Transverse colon (tissue), 4 donors: ENCODE results near the gene PPP1R1A. TPM values are rescaled to one million over a fixed set of nuclear protein-coding genes. Genes with fewer than 3 reads are reported as not detected.

Source experiments
- DNase-seq: peaks from one replicate; pipeline ENCODE4 v3.0.0-alpha.2; 2019
- H3K27ac ChIP-seq, 4 donors: fragments of 200-600 bp; sonication (generic); 2 replicates each; pipeline ENCODE4 v1.5.1; 2016 to 2018; ENCODE audit warnings: inconsistent platforms in 4 of 4
- H3K27me3 ChIP-seq: fragments of 200-600 bp; sonication (generic); 2 replicates; pipeline ENCODE4 v1.5.1; 2017; ENCODE audit warnings: inconsistent platforms
- H3K36me3 ChIP-seq, 4 donors: fragments of 200-600 bp; sonication (generic); 2 replicates each; pipeline ENCODE4 v1.5.1; 2017 to 2019; ENCODE audit warnings: inconsistent platforms in 4 of 4
- H3K4me1 ChIP-seq, 4 donors: fragments of 200-600 bp; sonication (generic); 2 replicates each; pipeline ENCODE4 v1.5.1; 2017 to 2020; ENCODE audit warnings: inconsistent platforms in 4 of 4
- H3K4me3 ChIP-seq, 4 donors: fragments of 200-600 bp; sonication (generic); 1 replicate in 1 of 4; 2 replicates in 3 of 4; pipeline versions ENCODE4 v1.5.1 to v1.6.1; 2017 to 2019; ENCODE audit warnings: inconsistent platforms in 4 of 4
- H3K9me3 ChIP-seq, 2 donors: fragments of 200-600 bp; sonication (generic); 2 replicates each; pipeline ENCODE4 v1.5.1; 2017 to 2019; ENCODE audit warnings: inconsistent platforms in 2 of 2
- EP300 ChIP-seq: sonication (generic); formaldehyde crosslinking; IDR thresholded peaks from one replicate; pipeline ENCODE4 v1.6.1; 2017; ENCODE audit warnings: antibody characterized with exemption, low read depth
- POLR2A ChIP-seq: fragments of 450-650 bp; IDR thresholded peaks from one replicate; pipeline ENCODE4 v1.6.1; 2016; ENCODE audit warnings: antibody characterized with exemption, mild to moderate bottlenecking, moderate library complexity
- POLR2AphosphoS5 ChIP-seq, 3 donors: sonication (generic); formaldehyde crosslinking; IDR thresholded peaks; one replicate each; pipeline ENCODE4 v1.6.1; 2016; ENCODE audit warnings: antibody characterized with exemption in 3 of 3
- WGBS, 2 donors: methylation state at CpG; one replicate each; pipeline ENCODE4 v1.1.5; 2018; ENCODE audit warnings: low coverage in 1 of 2; 5-methylcytosine and 5-hydroxymethylcytosine counted together
- in situ Hi-C, 4 donors: fragments of 200-750 bp; cut with MboI; loops; one replicate each; pipeline versions ENCODE4 v1.15.0 to v1.15.1; 2017; ENCODE audit warnings: low sequenced_read_pairs in 3 of 4, low pct_ligation_motif_present in 1 of 4, low pct_unique_long_range_greater_than_20kb in 1 of 4
- intact Hi-C: fragments of 100-400 bp; cut with DNase I; formaldehyde crosslinking; loops from one replicate; pipeline ENCODE4 v1.15.1; 2023; ENCODE audit warnings: low total_unique reads
- total RNA-seq, 4 donors: library from RNA; depleted of rRNA; stranded (reverse); fragments of >200 nt; gene quantifications; one replicate each; pipeline ENCODE4 v1.1.0, GENCODE V29; 2016
- TF ChIP-seq, protein P1 (sequence below), 5 experiments: fragments of 200-600 bp in 3 of 5; fragments of 450-650 bp in 2 of 5; sonication (generic) in 3 of 5; IDR thresholded peaks; 1 replicate in 2 of 5; 2 replicates in 3 of 5; pipeline ENCODE4 v1.5.1; 2016 to 2017; ENCODE audit warnings: antibody characterized with exemption in 5 of 5, inconsistent platforms in 3 of 5, mild to moderate bottlenecking in 2 of 5, moderate library complexity in 1 of 5

The PPP1R1A gene
- total RNA-seq, 4 donors from 2014 or later: 3.3 to 67.0 (median 4.0) TPM

DNA sequence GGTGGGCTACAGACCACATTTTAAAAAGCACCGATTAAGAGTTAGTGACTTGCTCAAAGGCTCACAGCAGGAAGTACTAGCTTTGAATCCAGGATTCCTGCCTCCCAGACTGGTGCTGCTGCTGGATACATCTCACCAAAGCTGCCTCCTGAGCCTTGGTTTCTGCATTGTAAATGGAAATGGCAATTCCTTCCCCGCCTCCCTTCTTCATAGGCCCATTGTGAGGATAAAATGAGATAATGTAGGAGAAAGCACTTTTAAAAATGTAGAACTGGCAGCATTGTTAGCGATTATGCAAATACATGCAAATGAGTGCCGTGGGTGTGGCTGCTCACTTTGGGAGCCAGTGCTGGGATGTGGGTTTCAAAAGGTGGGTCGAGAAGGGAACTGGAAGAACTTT lies 23.7 kb downstream of the PPP1R1A start:
- TF ChIP-seq POLR2A (no peak), POLR2AphosphoS5 (IDR thresholded peaks at IDR 0.05) (no peak), EP300 (no peak)
- TF ChIP-seq, protein P1, sequence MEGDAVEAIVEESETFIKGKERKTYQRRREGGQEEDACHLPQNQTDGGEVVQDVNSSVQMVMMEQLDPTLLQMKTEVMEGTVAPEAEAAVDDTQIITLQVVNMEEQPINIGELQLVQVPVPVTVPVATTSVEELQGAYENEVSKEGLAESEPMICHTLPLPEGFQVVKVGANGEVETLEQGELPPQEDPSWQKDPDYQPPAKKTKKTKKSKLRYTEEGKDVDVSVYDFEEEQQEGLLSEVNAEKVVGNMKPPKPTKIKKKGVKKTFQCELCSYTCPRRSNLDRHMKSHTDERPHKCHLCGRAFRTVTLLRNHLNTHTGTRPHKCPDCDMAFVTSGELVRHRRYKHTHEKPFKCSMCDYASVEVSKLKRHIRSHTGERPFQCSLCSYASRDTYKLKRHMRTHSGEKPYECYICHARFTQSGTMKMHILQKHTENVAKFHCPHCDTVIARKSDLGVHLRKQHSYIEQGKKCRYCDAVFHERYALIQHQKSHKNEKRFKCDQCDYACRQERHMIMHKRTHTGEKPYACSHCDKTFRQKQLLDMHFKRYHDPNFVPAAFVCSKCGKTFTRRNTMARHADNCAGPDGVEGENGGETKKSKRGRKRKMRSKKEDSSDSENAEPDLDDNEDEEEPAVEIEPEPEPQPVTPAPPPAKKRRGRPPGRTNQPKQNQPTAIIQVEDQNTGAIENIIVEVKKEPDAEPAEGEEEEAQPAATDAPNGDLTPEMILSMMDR (IDR thresholded peaks at IDR 0.05): no peak
- 65 to 69% methylated on average over 3 to 5 of the region's 5 CpGs for whole genome bisulfite sequencing, 2 donors
- peaks cover 0 to 22% (median 2%) of the 10 kb centered on the region in 4 donors for H3K4me1 ChIP-seq

DNA sequence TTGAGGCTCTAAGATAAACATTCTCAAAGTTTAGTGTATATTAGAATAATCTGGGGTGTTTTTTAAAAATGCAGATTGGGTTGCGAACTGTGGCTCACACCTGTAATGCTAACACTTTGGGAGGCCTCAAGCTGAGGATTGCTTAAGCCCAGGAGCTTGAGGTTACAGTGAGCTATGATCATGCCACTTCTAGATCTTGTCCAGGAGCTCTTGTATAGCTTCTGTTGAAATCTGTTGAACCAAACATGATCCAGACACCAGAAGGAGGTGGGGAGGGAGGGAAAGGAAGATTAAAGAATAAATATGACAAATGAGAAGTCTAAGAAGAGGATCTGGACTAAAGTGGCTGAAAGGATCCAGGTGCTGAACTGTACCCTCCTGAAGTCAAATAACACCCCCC lies 24.7 kb downstream of the PPP1R1A start:
- peak overlapping the region in 2 of 4 donors; percentile 43 to 75 for H3K27ac ChIP-seq
- no peaks in the 10 kb centered on the region for H3K9me3 ChIP-seq
- H3K4me1 ChIP-seq: peaks cover 0 to 22% (median 3%) of the 10 kb centered on the region in 4 donors
- H3K27me3 ChIP-seq: no peaks in the 10 kb centered on the region
- intact Hi-C loops: no loop called here
- in situ Hi-C loops: no loop called here
- WGBS, 2 donors: 91% methylated on average over 1 of the region's 1 CpG; no CpG with 5 or more reads in 1 of the 2 donors
- H3K4me3 ChIP-seq: no peak overlapping the region
- H3K36me3 ChIP-seq: no peaks in the 10 kb centered on the region
- no peak for DNase-seq
- TF ChIP-seq, protein P1 (IDR thresholded peaks at IDR 0.05): no peak
- TF ChIP-seq POLR2A (no peak), POLR2AphosphoS5 (IDR thresholded peaks at IDR 0.05) (peak; percentile 49 to 92 (median 87)), EP300 (peak; percentile 42)

More for the DNA sequence above, 23.7 kb downstream of the PPP1R1A start:
- H3K4me3 ChIP-seq: no peak overlapping the region
- in situ Hi-C loops (no loop called here), intact Hi-C loops (no loop called here)
- no peaks in the 10 kb centered on the region for H3K36me3 ChIP-seq
- no peak for DNase-seq
- H3K27me3 ChIP-seq: no peaks in the 10 kb centered on the region
- no peak overlapping the region for H3K27ac ChIP-seq
- no peaks in the 10 kb centered on the region for H3K9me3 ChIP-seq

DNA sequence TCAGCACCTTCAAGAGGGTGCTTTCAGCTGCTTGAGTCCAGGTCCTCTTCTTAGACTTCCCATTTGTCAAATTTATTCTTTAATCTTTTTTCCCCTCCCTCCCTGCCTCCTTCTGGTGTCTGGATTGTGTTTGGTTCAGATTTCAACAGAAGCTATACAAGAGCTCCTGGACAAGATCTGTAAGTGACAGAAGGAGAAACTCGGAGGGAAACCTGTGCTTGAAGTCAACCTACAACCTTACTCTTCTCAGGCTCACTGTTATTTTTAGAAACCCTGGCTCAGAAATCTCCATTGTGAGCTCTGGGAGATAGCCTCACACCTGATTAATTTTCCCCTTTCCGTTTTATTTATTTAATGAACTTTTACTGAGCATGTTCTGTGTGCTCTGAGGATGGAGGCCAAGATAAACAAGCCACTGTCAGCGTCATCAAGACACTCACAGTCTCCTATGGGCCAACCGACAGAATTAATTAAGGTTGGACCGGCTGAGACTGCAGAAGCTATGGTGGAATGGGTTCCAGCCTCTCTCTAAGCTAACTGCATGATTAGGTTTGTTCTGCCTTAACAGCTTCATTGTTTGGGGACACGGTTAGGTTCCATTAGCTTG lies 25.6 kb downstream of the PPP1R1A start:
- H3K4me3 ChIP-seq: no peak overlapping the region
- TF ChIP-seq POLR2AphosphoS5 (IDR thresholded peaks at IDR 0.05) (peak; percentile 31 to 87 (median 76)), EP300 (no peak), POLR2A (no peak)
- TF ChIP-seq, protein P1 (IDR thresholded peaks at IDR 0.05): no peak
- H3K27ac ChIP-seq: peak overlapping the region in 2 of 4 donors; percentile 43 to 75
- intact Hi-C loops (no loop called here), in situ Hi-C loops (no loop called here)
- peaks cover 0 to 22% (median 3%) of the 10 kb centered on the region in 4 donors for H3K4me1 ChIP-seq
- no peaks in the 10 kb centered on the region for H3K36me3 ChIP-seq
- 54 to 69% methylated on average over 6 of the region's 6 CpGs for WGBS, 2 donors
- H3K27me3 ChIP-seq: peaks cover 5% of the 10 kb centered on the region
- no peak for DNase-seq
- no peaks in the 10 kb centered on the region for H3K9me3 ChIP-seq

DNA sequence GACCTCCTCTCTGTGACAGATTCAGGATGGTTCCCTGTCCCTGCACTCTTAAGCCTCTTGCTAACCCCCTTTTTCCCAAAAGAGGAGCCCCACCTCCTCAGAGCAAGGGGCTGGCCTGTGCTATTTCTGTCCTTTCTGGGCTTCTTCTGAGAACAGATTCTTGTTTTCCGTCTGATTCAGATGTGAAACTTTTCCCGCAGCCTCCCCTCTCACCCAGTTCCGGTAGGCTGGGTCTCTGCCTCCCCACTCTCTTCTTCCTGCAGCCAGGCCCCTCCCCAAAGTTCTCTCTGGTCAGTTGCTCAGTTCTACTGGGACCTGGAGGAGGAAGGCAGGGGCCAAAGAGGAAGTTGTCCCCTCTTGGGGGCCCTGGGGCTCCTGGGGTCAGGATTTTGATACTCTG lies 27.3 kb downstream of the PPP1R1A start:
- WGBS, 2 donors: 45 to 58% methylated on average over 2 to 3 of the region's 3 CpGs
- TF ChIP-seq EP300 (no peak), POLR2A (no peak), POLR2AphosphoS5 (IDR thresholded peaks at IDR 0.05) (no peak)
- TF ChIP-seq, protein P1 (IDR thresholded peaks at IDR 0.05): no peak

More for the DNA sequence above, 27.3 kb downstream of the PPP1R1A start:
- in situ Hi-C loops (no loop called here), intact Hi-C loops (no loop called here)
- peak; percentile 39 for DNase-seq
- peaks cover 0 to 22% (median 3%) of the 10 kb centered on the region in 4 donors for H3K4me1 ChIP-seq
- peak overlapping the region in 1 of 4 donors; percentile 52 for H3K4me3 ChIP-seq
- H3K9me3 ChIP-seq: no peaks in the 10 kb centered on the region
- H3K27ac ChIP-seq: peak overlapping the region; percentile 57 to 79 (median 77)
- H3K36me3 ChIP-seq: no peaks in the 10 kb centered on the region
- H3K27me3 ChIP-seq: peaks cover 5% of the 10 kb centered on the region
